B cell (primary cell): Measurements from ENCODE around the gene GALNT17. TPM values are rescaled to one million over a fixed set of nuclear protein-coding genes. Genes with fewer than 3 reads are reported as not detected.

Source experiments
- ATAC-seq: fragments of 200-7000 bp; cut with Tn5 transposase; one replicate; pipeline ENCODE4 v1.10.0; 2021; ENCODE audit warnings: low read depth, mild to moderate bottlenecking, moderate number of reproducible peaks, moderate library complexity
- CTCF ChIA-PET: fragments of 350-600 bp; sonication (Branson Sonifier 250); formaldehyde crosslinking; loops from one replicate; lab custom pipeline; 2021; ENCODE audit warnings: antibody characterized with exemption, inconsistent platforms; lab: Charles Lee
- POLR2A ChIA-PET: fragments of 350-600 bp; sonication (Branson Sonifier 250); formaldehyde crosslinking; loops from one replicate; lab custom pipeline; 2021; ENCODE audit warnings: antibody characterized with exemption; lab: Charles Lee
- DNase-seq: peaks from one replicate; pipeline ENCODE4 v3.0.0; 2013
- H2AFZ ChIP-seq: 2 replicates; pipeline ENCODE4 v1.6.1; 2012; ENCODE audit warnings: mild to moderate bottlenecking, low read depth, low read length; ENCODE audit not compliant: insufficient read depth, poor library complexity, severe bottlenecking
- H3K27ac ChIP-seq, 2 donors: 1 replicate in 1 of 2; 2 replicates in 1 of 2; pipeline ENCODE4 v1.5.1; 2012 to 2013; ENCODE audit warnings: low read length in 2 of 2, mild to moderate bottlenecking in 2 of 2, moderate library complexity in 1 of 2
- H3K27me3 ChIP-seq, 4 experiments: fragments of 200-600 bp in 1 of 4; sonication (generic) in 1 of 4; replicated peaks in 1 of 4; 1 replicate in 2 of 4; 2 replicates in 2 of 4; pipeline versions ENCODE4 v1.6.1 to v1.7.0; 2013 to 2016; ENCODE audit warnings: low read length in 3 of 4, mild to moderate bottlenecking in 2 of 4, mixed read lengths in 1 of 4, moderate library complexity in 1 of 4; ENCODE audit not compliant: insufficient read depth in 4 of 4, control insufficient read depth in 3 of 4; ENCODE audit errors: control extremely low read depth in 1 of 4
- H3K36me3 ChIP-seq, 2 experiments: replicated peaks in 1 of 2; 1 replicate in 1 of 2; 2 replicates in 1 of 2; pipeline versions ENCODE4 v1.6.1 to v1.7.1; 2013; ENCODE audit warnings: low read length in 1 of 2; ENCODE audit not compliant: insufficient read depth in 2 of 2, control insufficient read depth in 1 of 2; ENCODE audit errors: control extremely low read depth in 1 of 2, extremely low read depth in 1 of 2
- H3K4me1 ChIP-seq, 2 donors: fragments of 200-600 bp in 1 of 2; sonication (generic) in 1 of 2; 1 replicate in 1 of 2; 2 replicates in 1 of 2; pipeline versions ENCODE4 v1.5.1 to v1.6.1; 2013 to 2017; ENCODE audit warnings: low read length in 2 of 2; ENCODE audit not compliant: control insufficient read depth in 2 of 2, insufficient read depth in 2 of 2
- H3K4me2 ChIP-seq: replicated peaks from 2 replicates; pipeline ENCODE3; 2012; ENCODE audit warnings: mild to moderate bottlenecking, low read depth, low read length; ENCODE audit not compliant: poor library complexity, severe bottlenecking
- H3K4me3 ChIP-seq, 5 experiments: fragments of 200-600 bp in 1 of 5; sonication (generic) in 1 of 5; 1 replicate in 3 of 5; 2 replicates in 2 of 5; pipeline versions ENCODE4 v1.5.1 to v1.7.0; 2011 to 2016; ENCODE audit warnings: low read length in 4 of 5, mild to moderate bottlenecking in 4 of 5, low read depth in 2 of 5, control low read depth in 1 of 5, moderate library complexity in 1 of 5; ENCODE audit not compliant: insufficient read depth in 1 of 5; ENCODE audit errors: control extremely low read depth in 1 of 5, extremely low read depth in 1 of 5
- H3K79me2 ChIP-seq: fragments of 200-600 bp; sonication (generic); one replicate; pipeline ENCODE4 v1.6.0; 2016; ENCODE audit warnings: low read length; ENCODE audit not compliant: control insufficient read depth, insufficient read depth
- H3K9ac ChIP-seq: fragments of 200-600 bp; sonication (generic); 2 replicates; pipeline ENCODE4 v1.6.1; 2017; ENCODE audit warnings: mild to moderate bottlenecking, low read length, moderate library complexity
- H3K9me3 ChIP-seq, 3 donors: one replicate each; pipeline versions ENCODE4 v1.6.1 to v1.7.1; 2013; ENCODE audit warnings: low read length in 2 of 3; ENCODE audit not compliant: control insufficient read depth in 2 of 3, insufficient read depth in 1 of 3; ENCODE audit errors: control extremely low read depth in 1 of 3
- H4K20me1 ChIP-seq: 2 replicates; pipeline ENCODE4 v1.6.0; 2012; ENCODE audit warnings: mild to moderate bottlenecking, low read length; ENCODE audit not compliant: insufficient read depth, control insufficient read depth, poor library complexity, severe bottlenecking
- H3K27ac Mint-ChIP-seq: one replicate; pipeline ENCODE4 v1.8.0; 2021; ENCODE audit warnings: mixed read lengths
- H3K27me3 Mint-ChIP-seq: one replicate; pipeline ENCODE4 v1.8.0; 2021; ENCODE audit warnings: mixed read lengths
- H3K4me1 Mint-ChIP-seq: one replicate; pipeline ENCODE4 v1.8.0; 2021; ENCODE audit warnings: mixed read lengths
- H3K4me3 Mint-ChIP-seq: one replicate; pipeline ENCODE4 v1.8.0; 2021; ENCODE audit warnings: mixed read lengths
- H3K9me3 Mint-ChIP-seq: one replicate; pipeline ENCODE4 v1.8.0; 2022; ENCODE audit warnings: mixed read lengths; ENCODE audit not compliant: insufficient read depth
- EZH2 ChIP-seq: IDR thresholded peaks from 2 replicates; pipeline ENCODE4 v1.6.1; 2012; ENCODE audit warnings: borderline replicate concordance, low read depth, mild to moderate bottlenecking, moderate library complexity, low read length; ENCODE audit not compliant: insufficient read depth, poor library complexity, severe bottlenecking
- WGBS: methylation state at CpG from one replicate; pipeline ENCODE4 v1.1.5; 2013; ENCODE audit warnings: missing lambda C conversion rate; ENCODE audit not compliant: insufficient coverage; 5-methylcytosine and 5-hydroxymethylcytosine counted together
- intact Hi-C: fragments of 100-400 bp; cut with micrococcal nuclease; formaldehyde crosslinking; loops from one replicate; pipeline ENCODE4 v1.10.0; 2022
- polyA plus RNA-seq: library from polyadenylated mRNA; depleted of rRNA; stranded (reverse); fragments of >200 nt; gene quantifications from 2 replicates; pipeline ENCODE4 v1.2.3, GENCODE V29; 2012
- total RNA-seq, 2 donors: library from RNA; stranded (reverse); fragments of 120-200 nt in 1 of 2; gene quantifications; 1 replicate in 1 of 2; 2 replicates in 1 of 2; pipeline versions ENCODE4 v1.2.3 to v1.2.4, GENCODE V29; 2013 to 2022
- TF ChIP-seq, protein P1 (sequence below): fragments of 200-600 bp; IDR thresholded peaks from one replicate; pipeline ENCODE4 v1.8.0; 2022; ENCODE audit warnings: antibody characterized with exemption, mild to moderate bottlenecking

GALNT17 gene
- total and polyA plus RNA-seq, 2 donors (not counting 1 experiment from before 2014, with no cell fraction given) = not detected

DNA sequence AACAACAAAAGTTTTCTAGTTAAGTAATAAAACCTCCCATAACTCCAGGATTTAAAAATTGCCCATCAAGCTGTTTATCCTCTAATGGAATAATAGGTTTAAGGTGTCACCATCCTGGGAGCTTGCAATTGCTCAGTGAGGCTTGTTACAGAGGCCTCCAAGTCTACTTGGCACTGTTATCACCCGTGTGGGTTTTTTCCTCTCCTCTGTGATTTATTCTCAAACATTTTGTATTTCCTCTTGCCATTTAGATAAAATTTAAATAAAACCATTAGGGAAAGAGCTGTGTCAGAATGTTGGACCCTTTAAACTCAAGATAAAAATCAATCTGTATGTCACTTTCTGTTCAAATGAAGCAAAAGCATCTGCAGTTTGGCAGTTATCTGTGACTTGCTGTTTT, 202.6 kb downstream of the GALNT17 start:
- Histone ChIP-seq H3K9ac (no peak overlapping the region), H3K4me1 (no peaks in the 10 kb centered on the region), H3K36me3 (no peaks in the 10 kb centered on the region), H3K79me2 (no peaks in the 10 kb centered on the region), H4K20me1 (no peaks in the 10 kb centered on the region), H2AFZ (no peak overlapping the region), H3K4me2 (no peak overlapping the region), H3K9me3 (peaks cover 0 to 10% (median 0%) of the 10 kb centered on the region in 3 donors), H3K27ac (no peak overlapping the region), H3K27me3 (no peaks in the 10 kb centered on the region), H3K4me3 (no peak overlapping the region)
- ATAC-seq (no peak), DNase-seq (no peak)
- no peak overlapping the region for H3K27ac Mint-ChIP-seq
- POLR2A ChIA-PET = no interaction called here
- TF ChIP-seq, protein P1, sequence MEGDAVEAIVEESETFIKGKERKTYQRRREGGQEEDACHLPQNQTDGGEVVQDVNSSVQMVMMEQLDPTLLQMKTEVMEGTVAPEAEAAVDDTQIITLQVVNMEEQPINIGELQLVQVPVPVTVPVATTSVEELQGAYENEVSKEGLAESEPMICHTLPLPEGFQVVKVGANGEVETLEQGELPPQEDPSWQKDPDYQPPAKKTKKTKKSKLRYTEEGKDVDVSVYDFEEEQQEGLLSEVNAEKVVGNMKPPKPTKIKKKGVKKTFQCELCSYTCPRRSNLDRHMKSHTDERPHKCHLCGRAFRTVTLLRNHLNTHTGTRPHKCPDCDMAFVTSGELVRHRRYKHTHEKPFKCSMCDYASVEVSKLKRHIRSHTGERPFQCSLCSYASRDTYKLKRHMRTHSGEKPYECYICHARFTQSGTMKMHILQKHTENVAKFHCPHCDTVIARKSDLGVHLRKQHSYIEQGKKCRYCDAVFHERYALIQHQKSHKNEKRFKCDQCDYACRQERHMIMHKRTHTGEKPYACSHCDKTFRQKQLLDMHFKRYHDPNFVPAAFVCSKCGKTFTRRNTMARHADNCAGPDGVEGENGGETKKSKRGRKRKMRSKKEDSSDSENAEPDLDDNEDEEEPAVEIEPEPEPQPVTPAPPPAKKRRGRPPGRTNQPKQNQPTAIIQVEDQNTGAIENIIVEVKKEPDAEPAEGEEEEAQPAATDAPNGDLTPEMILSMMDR = no peak
- no peak for TF ChIP-seq EZH2
- no peaks in the 10 kb centered on the region for H3K4me1 Mint-ChIP-seq
- no peak overlapping the region for H3K4me3 Mint-ChIP-seq
- H3K27me3 Mint-ChIP-seq = no peaks in the 10 kb centered on the region
- intact Hi-C loops = no loop called here
- H3K9me3 Mint-ChIP-seq = peaks cover 10% of the 10 kb centered on the region
- CTCF ChIA-PET = no interaction called here
- no CpG with 5 or more reads among the region's 1 CpG for WGBS

DNA sequence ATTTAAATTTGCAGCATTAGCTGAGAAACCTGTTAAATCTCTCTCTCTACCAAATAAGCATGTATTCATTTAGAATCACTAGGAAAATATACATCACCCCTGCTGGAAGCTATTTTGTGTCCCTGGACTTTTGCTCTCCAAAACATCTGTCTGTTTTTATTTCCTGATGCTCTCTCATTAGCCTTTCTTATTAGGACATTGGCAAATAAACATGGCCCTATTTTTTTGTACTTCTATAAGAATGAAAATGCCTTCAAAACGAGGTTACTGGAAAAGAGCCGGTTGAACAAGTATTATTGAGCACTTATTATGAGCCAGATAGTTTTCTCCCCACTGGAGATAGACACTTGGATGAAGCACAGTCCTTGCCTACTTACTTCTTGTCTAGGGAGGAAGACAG, 206.9 kb downstream of the GALNT17 start:
- ChIA-PET POLR2A (no interaction called here), CTCF (no interaction called here)
- no peak overlapping the region for H2AFZ ChIP-seq
- H3K79me2 ChIP-seq = no peaks in the 10 kb centered on the region
- no peaks in the 10 kb centered on the region for H3K4me1 Mint-ChIP-seq
- no peak overlapping the region for H3K27ac ChIP-seq
- H3K27me3 Mint-ChIP-seq = no peaks in the 10 kb centered on the region
- intact Hi-C loops = no loop called here
- no peak overlapping the region for H3K9ac ChIP-seq
- H3K27ac Mint-ChIP-seq = no peak overlapping the region
- no peak for DNase-seq
- no peaks in the 10 kb centered on the region for H3K4me1 ChIP-seq
- WGBS = no CpG with 5 or more reads among the region's 2 CpGs
- no peak overlapping the region for H3K4me2 ChIP-seq
- no peak for ATAC-seq
- H3K36me3 ChIP-seq = no peaks in the 10 kb centered on the region
- peaks cover 0 to 9% (median 0%) of the 10 kb centered on the region in 3 donors for H3K9me3 ChIP-seq
- no peaks in the 10 kb centered on the region for H4K20me1 ChIP-seq
- H3K27me3 ChIP-seq = no peaks in the 10 kb centered on the region
- H3K4me3 ChIP-seq = no peak overlapping the region
- peaks cover 12% of the 10 kb centered on the region for H3K9me3 Mint-ChIP-seq
- TF ChIP-seq, protein P1 = no peak
- TF ChIP-seq EZH2 = no peak
- H3K4me3 Mint-ChIP-seq = no peak overlapping the region
